ENCODE measurements around the gene SLC38A8.

Gene SLC38A8

DNA sequence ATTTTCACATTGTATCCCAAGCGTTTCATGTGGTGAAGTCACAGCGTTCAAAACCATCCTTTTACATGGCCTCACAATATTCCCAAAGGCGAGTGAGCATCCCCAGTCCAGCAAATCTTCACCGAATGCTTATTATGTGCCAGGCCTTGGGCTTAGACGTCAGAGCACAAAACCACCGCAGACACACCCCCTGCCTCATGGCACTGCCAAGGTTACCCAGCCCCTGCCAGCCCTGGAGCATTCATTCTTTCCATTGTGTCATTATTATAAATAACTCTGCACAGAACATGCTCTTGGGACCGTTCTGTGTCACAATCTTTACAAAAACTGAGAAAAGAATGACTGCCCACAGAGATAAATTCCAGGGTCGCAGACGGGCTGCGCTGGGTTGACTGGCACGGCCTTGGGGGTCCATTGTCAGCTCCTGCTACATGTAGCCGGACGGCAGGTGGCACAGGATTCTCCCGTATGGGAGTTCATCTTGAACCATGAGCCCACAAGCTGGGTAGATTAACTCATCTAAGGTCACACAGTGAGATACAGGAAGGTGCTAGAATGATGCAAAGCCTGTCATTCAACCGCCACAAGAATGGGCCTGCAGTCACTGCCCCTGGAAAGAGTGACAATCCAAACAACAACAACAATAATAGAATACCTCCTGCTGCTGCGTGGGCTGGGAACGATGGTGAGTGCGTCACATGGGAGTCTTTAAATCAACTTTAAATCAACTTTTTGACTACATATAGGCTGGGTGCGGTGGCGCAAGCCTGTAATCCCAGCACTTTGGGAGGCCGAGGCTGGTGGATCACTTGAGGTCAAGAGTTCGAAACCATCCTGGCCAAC, 79.1 kb downstream of the SLC38A8 start:
- DNase-seq (ENCODE audit: low read depth): no peak
- H3K4me3 ChIP-seq (ENCODE audit: low read depth, low read length): no peak overlapping the region
- in situ Hi-C loops (cut with HindIII; ENCODE audit: low sequenced_read_pairs): no loop called here
- TF ChIP-seq, protein P1, sequence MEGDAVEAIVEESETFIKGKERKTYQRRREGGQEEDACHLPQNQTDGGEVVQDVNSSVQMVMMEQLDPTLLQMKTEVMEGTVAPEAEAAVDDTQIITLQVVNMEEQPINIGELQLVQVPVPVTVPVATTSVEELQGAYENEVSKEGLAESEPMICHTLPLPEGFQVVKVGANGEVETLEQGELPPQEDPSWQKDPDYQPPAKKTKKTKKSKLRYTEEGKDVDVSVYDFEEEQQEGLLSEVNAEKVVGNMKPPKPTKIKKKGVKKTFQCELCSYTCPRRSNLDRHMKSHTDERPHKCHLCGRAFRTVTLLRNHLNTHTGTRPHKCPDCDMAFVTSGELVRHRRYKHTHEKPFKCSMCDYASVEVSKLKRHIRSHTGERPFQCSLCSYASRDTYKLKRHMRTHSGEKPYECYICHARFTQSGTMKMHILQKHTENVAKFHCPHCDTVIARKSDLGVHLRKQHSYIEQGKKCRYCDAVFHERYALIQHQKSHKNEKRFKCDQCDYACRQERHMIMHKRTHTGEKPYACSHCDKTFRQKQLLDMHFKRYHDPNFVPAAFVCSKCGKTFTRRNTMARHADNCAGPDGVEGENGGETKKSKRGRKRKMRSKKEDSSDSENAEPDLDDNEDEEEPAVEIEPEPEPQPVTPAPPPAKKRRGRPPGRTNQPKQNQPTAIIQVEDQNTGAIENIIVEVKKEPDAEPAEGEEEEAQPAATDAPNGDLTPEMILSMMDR (IDR thresholded peaks at IDR 0.05; ENCODE audit: low read depth, low read length, missing control alignments): no peak

DNA sequence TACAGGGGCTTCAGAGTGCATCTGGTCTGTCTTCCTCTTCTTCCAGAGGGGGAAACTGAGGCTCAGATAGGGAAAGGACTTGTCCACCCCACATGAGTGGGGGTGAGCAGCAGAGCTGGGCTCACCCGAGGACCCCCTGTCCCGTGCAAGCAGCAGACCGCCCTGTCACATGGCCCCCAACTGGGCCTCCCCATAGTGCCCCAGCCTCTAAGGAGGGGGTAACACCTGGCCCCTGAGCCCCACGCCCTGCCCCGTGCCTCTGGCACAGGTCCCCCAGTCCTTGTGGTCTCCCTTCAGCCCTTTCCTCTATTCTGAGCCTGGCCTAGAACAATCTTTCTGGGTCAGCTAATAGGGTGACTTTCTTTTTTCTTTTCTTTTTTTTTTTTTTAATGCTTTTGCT, 81.0 kb downstream of the SLC38A8 start:
- H3K4me3 ChIP-seq (ENCODE audit: low read depth, low read length): no peak overlapping the region
- DNase-seq (ENCODE audit: low read depth): no peak
- in situ Hi-C loops (cut with HindIII; ENCODE audit: low sequenced_read_pairs): no loop called here
- TF ChIP-seq, protein P1 (IDR thresholded peaks at IDR 0.05; ENCODE audit: low read depth, low read length, missing control alignments): no peak

DNA sequence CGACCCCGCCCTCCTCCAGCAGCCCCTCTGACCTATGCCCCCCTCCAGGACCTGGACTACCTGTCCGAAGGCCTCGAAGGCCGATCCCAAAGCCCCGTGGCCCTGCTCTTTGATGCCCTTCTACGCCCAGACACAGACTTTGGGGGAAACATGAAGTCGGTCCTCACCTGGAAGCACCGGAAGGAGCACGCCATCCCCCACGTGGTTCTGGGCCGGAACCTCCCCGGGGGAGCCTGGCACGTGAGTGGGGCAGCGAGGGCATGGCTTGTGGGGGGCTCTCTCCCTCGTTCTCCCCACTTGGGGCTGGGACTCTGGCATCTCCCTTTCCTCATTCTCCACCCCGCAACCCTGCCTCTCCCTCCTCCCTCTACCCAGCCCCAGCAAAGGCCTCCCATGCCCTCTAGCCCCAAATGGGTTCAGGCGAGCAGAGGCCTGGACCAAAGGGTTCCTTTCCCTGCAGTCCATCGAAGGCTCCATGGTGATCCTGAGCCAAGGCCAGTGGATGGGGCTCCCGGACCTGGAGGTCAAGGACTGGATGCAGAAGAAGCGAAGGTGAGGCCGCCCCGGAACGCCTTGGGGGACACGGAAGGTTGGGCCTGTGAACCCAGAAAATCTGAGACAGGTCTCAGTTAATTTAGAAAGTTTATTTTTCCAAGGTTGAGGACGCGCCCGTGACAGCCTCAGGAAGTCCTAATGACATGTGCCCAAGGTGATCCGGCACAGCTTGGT, 81.9 kb downstream of the SLC38A8 start:
- TF ChIP-seq, protein P1 (IDR thresholded peaks at IDR 0.05; ENCODE audit: low read depth, low read length, missing control alignments): no peak
- no peak for DNase-seq (ENCODE audit: low read depth)
- in situ Hi-C loops (cut with HindIII; ENCODE audit: low sequenced_read_pairs): no loop called here
- no peak overlapping the region for H3K4me3 ChIP-seq (ENCODE audit: low read depth, low read length)
